ENCODE data around the gene RAD23B. TPM values are rescaled to one million over a fixed set of nuclear protein-coding genes. Genes with fewer than 3 reads are reported as not detected.

The RAD23B gene
- total and polyA plus RNA-seq, 8 donors = 19.3 to 86.8 (median 53.9) TPM

- no peak overlapping the region for H3K27ac ChIP-seq
- H3K4me3 ChIP-seq = no peak overlapping the region
- H3K36me3 ChIP-seq = no peaks in the 10 kb centered on the region
- 55 to 66% (median 62%) methylated on average over 4 of the region's 4 CpGs for WGBS, 5 donors
- intact Hi-C loops (cut with DNase I; ENCODE audit: low total_unique reads) = no loop called here
- TF ChIP-seq, protein P1, sequence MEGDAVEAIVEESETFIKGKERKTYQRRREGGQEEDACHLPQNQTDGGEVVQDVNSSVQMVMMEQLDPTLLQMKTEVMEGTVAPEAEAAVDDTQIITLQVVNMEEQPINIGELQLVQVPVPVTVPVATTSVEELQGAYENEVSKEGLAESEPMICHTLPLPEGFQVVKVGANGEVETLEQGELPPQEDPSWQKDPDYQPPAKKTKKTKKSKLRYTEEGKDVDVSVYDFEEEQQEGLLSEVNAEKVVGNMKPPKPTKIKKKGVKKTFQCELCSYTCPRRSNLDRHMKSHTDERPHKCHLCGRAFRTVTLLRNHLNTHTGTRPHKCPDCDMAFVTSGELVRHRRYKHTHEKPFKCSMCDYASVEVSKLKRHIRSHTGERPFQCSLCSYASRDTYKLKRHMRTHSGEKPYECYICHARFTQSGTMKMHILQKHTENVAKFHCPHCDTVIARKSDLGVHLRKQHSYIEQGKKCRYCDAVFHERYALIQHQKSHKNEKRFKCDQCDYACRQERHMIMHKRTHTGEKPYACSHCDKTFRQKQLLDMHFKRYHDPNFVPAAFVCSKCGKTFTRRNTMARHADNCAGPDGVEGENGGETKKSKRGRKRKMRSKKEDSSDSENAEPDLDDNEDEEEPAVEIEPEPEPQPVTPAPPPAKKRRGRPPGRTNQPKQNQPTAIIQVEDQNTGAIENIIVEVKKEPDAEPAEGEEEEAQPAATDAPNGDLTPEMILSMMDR (IDR thresholded peaks at IDR 0.05) = no peak
- TF ChIP-seq EP300 (IDR thresholded peaks at IDR 0.05) (no peak), POLR2AphosphoS5 (IDR thresholded peaks at IDR 0.05) (peak in 1 of 3 donors; percentile 49)
- peaks cover 0 to 9% (median 0%) of the 10 kb centered on the region in 4 donors for H3K4me1 ChIP-seq
- peak in 1 of 2 donors; percentile 45 for DNase-seq
- no peaks in the 10 kb centered on the region for H3K27me3 ChIP-seq
- H3K9me3 ChIP-seq = no peaks in the 10 kb centered on the region
These were observed 8.1 kb upstream of the RAD23B start for GRCh38 chr9:107274953-107275422.

GRCh38 chr9:107275530-107275929 is 7.5 kb upstream of the RAD23B start:
- DNase-seq = no peak
- H3K9me3 ChIP-seq = no peaks in the 10 kb centered on the region
- WGBS, 5 donors = 83 to 100% (median 97%) methylated on average over 2 of the region's 2 CpGs
- peaks cover 0 to 4% (median 0%) of the 10 kb centered on the region in 4 donors for H3K4me1 ChIP-seq
- no peak overlapping the region for H3K27ac ChIP-seq
- no peaks in the 10 kb centered on the region for H3K36me3 ChIP-seq
- H3K27me3 ChIP-seq = no peaks in the 10 kb centered on the region
- intact Hi-C loops (cut with DNase I; ENCODE audit: low total_unique reads) = no loop called here
- H3K4me3 ChIP-seq = no peak overlapping the region
- TF ChIP-seq POLR2AphosphoS5 (IDR thresholded peaks at IDR 0.05) (no peak), POLR2A (IDR thresholded peaks at IDR 0.05) (no peak), EP300 (IDR thresholded peaks at IDR 0.05) (no peak)
- TF ChIP-seq, protein P1 (IDR thresholded peaks at IDR 0.05) = no peak

GRCh38 chr9:107276966-107277710 is 5.9 kb upstream of the RAD23B start:
- Histone ChIP-seq H3K4me1 (peaks cover 0 to 8% (median 5%) of the 10 kb centered on the region in 4 donors), H3K36me3 (no peaks in the 10 kb centered on the region), H3K4me3 (no peak overlapping the region), H3K27me3 (no peaks in the 10 kb centered on the region), H3K9me3 (no peaks in the 10 kb centered on the region), H3K27ac (no peak overlapping the region)
- no peak for TF ChIP-seq POLR2A (IDR thresholded peaks at IDR 0.05)
- no peak for TF ChIP-seq EP300 (IDR thresholded peaks at IDR 0.05)
- TF ChIP-seq, protein P1 (IDR thresholded peaks at IDR 0.05) = no peak
- TF ChIP-seq POLR2AphosphoS5 (IDR thresholded peaks at IDR 0.05) = no peak
- intact Hi-C loops (cut with DNase I; ENCODE audit: low total_unique reads) = no loop called here
- 54 to 69% (median 63%) methylated on average over 5 of the region's 5 CpGs for WGBS, 5 donors
- peak in 1 of 2 donors; percentile 40 for DNase-seq

DNA sequence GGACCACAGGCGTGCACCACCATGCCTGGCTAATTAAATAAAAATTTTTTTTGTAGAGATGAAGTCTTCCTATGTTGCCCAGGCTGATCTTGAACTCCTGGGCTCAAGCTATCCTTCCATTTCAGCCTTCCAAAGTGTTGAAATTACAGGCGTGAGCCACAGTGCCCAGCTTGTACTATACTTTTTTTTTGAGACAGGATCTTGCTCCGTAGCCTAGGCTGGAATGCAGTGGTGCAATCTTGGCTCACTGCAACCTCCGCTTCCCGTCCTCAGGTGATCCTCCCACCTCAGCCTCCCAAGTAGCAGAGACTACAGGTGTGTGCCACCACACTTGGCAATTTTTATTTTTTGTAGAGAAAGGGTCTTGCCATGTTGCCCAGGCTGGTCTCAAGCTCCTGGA is 5.3 kb upstream of the RAD23B start:
- WGBS, 5 donors = 88 to 97% (median 91%) methylated on average over 5 of the region's 5 CpGs
- no peaks in the 10 kb centered on the region for H3K27me3 ChIP-seq
- intact Hi-C loops (cut with DNase I; ENCODE audit: low total_unique reads) = no loop called here
- H3K4me3 ChIP-seq = no peak overlapping the region
- H3K4me1 ChIP-seq = peaks cover 0 to 13% (median 8%) of the 10 kb centered on the region in 4 donors
- TF ChIP-seq EP300 (IDR thresholded peaks at IDR 0.05) (no peak), POLR2A (IDR thresholded peaks at IDR 0.05) (no peak), POLR2AphosphoS5 (IDR thresholded peaks at IDR 0.05) (no peak)
- TF ChIP-seq, protein P1 (IDR thresholded peaks at IDR 0.05) = no peak
- H3K9me3 ChIP-seq = no peaks in the 10 kb centered on the region
- no peak for DNase-seq
- no peak overlapping the region for H3K27ac ChIP-seq
- H3K36me3 ChIP-seq = no peaks in the 10 kb centered on the region

All from stomach (tissue), 9 donors.